NCI-H1694 treated with DMSO at 0.1 percent for 48 hours (cell line): ENCODE data around the gene TAOK1.

ENCODE experiments used
- DNase-seq: peaks from one replicate; lab custom pipeline; 2025; lab: John Stamatoyannopoulos, UW

Gene TAOK1

GRCh38 chr17:29595943-29596774 lies 206.0 kb downstream of the TAOK1 start:
- DNase-seq = no peak

- no peak for DNase-seq
These were observed 206.6 kb downstream of the TAOK1 start for GRCh38 chr17:29596811-29597210.

- DNase-seq = peak; percentile 23
These were observed 207.4 kb downstream of the TAOK1 start for GRCh38 chr17:29597361-29598172.
